Neural crest cell (in vitro differentiated cells): ENCODE measurements around the gene BCAR1. TPM values are rescaled to one million over a fixed set of nuclear protein-coding genes. Genes with fewer than 3 reads are reported as not detected.
"Not testable (repeated sequence)": the region's sequence is repeated elsewhere in the genome, so short reads cannot be mapped to it uniquely, and the experiment has no call there.

Experiments
- DNase-seq: peaks from one replicate; pipeline ENCODE4 v3.0.0; 2021; ENCODE audit warnings: low read depth, mixed read lengths, low spot score
- H3K27ac Mint-ChIP-seq: one replicate; pipeline ENCODE4 v1.8.0; 2021; ENCODE audit warnings: mild to moderate bottlenecking, mixed read lengths; ENCODE audit not compliant: unreplicated experiment
- H3K27me3 Mint-ChIP-seq: 2 replicates; pipeline ENCODE4 v1.8.0; 2021; ENCODE audit warnings: low read depth, mild to moderate bottlenecking, mixed read lengths
- H3K36me3 Mint-ChIP-seq: 2 replicates; pipeline ENCODE4 v1.8.0; 2021; ENCODE audit warnings: low read depth, mild to moderate bottlenecking, mixed read lengths
- H3K4me1 Mint-ChIP-seq: 2 replicates; pipeline ENCODE4 v1.8.0; 2021; ENCODE audit warnings: mixed read lengths
- H3K4me3 Mint-ChIP-seq: one replicate; pipeline ENCODE4 v1.8.0; 2021; ENCODE audit warnings: mild to moderate bottlenecking, mixed read lengths
- H3K9me3 Mint-ChIP-seq: 2 replicates; pipeline ENCODE4 v1.8.0; 2021; ENCODE audit warnings: mixed read lengths
- total RNA-seq: library from RNA; stranded (reverse); gene quantifications from 2 replicates; pipeline ENCODE4 v1.2.1, GENCODE V29; 2021
- TF ChIP-seq, protein P1 (sequence below): fragments of 200-600 bp; sonication (generic); conservative IDR thresholded peaks from 2 replicates; pipeline ENCODE4 v1.5.0; 2021; ENCODE audit warnings: antibody characterized with exemption, mild to moderate bottlenecking

Gene BCAR1
- total RNA-seq, 1 donor from 2014 or later: 63.8 TPM

DNA sequence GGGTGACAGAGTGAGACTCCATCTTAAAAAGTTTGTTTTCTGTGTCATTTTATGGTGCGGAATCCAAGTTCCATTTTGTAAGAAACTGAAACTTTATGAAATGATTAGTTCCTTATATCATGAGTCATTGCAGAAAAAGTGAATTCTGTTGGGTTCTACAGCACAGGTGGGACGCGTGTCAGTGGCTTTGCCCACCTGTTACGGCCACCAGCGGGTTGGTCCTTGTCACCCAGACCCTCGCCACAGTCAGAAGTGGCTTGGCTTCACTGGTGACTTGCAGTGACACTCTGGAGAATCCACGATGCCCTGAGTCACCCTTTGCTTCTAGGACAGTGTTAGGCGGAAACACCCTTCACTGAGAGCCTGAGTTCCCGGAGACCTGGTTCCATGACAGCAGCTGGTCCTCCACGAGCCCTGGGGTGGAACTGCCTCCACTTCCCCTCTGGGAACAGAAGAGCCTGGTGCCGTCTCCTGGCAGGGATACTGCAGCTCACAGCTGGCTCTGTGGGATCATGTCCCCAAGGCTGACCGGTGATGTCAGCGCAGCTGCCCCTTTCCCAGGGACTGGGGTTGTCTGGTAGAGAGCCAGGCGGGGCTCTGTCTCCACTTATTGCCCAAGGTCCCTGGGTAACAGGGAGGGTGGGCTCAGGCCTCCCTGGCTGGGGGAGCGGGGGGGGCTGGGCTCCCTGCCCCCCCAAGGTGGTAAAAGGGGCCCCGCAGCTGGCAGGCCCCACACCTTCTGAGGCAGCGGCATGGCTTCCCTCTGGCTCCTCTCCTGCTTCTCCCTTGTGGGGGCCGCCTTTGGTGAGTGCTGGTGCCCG, 33.0 kb downstream of the BCAR1 start, which contains the start of gene CTRB1:
TSS of gene CTRB1 (plus strand) at position 733 of the 821 bp plus-strand sequence. CDS start at position 753, 20 bp downstream.
- TF ChIP-seq, protein P1, sequence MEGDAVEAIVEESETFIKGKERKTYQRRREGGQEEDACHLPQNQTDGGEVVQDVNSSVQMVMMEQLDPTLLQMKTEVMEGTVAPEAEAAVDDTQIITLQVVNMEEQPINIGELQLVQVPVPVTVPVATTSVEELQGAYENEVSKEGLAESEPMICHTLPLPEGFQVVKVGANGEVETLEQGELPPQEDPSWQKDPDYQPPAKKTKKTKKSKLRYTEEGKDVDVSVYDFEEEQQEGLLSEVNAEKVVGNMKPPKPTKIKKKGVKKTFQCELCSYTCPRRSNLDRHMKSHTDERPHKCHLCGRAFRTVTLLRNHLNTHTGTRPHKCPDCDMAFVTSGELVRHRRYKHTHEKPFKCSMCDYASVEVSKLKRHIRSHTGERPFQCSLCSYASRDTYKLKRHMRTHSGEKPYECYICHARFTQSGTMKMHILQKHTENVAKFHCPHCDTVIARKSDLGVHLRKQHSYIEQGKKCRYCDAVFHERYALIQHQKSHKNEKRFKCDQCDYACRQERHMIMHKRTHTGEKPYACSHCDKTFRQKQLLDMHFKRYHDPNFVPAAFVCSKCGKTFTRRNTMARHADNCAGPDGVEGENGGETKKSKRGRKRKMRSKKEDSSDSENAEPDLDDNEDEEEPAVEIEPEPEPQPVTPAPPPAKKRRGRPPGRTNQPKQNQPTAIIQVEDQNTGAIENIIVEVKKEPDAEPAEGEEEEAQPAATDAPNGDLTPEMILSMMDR: no peak
- no peak within 1 kb of the TSS for H3K27ac Mint-ChIP-seq

DNA sequence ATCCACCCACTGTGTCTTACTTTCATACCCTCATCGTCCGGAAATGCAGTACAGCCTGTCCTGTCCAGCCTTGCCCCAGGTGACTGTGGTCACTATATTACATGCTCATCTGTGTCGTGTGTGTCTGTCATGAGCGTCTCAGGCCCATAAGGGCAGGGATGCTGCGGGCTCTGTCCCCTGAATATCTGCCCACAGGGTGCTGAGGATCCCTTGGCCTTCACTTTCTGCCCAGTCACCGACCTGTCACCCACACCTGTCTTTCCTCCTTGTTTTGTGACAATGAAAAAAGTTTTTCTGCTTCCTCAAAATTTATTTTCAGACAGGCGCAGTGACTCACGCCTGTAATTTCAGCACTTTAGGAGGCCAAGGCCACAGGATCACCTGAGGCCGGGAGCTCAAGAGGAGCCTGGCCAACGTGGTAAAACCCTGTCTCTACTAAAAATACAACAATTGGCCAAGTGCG, 34.0 kb downstream of the BCAR1 start:
- no peak for DNase-seq
- Mint-ChIP-seq H3K27ac (no peak overlapping the region), H3K4me3 (no peak overlapping the region), H3K4me1 (no peaks in the 10 kb centered on the region), H3K36me3 (no peaks in the 10 kb centered on the region), H3K9me3 (no peaks in the 10 kb centered on the region), H3K27me3 (no peaks in the 10 kb centered on the region)
- TF ChIP-seq, protein P1: no peak

More for the DNA sequence above, 33.0 kb downstream of the BCAR1 start, which contains the start of gene CTRB1:
- H3K36me3 Mint-ChIP-seq: no peaks in the 10 kb centered on the region
- no peaks in the 10 kb centered on the region for H3K4me1 Mint-ChIP-seq
- no peaks in the 10 kb centered on the region for H3K9me3 Mint-ChIP-seq
- no peak within 1 kb of the TSS for H3K4me3 Mint-ChIP-seq
- H3K27me3 Mint-ChIP-seq: no peaks in the 10 kb centered on the region
- no peak for DNase-seq

DNA sequence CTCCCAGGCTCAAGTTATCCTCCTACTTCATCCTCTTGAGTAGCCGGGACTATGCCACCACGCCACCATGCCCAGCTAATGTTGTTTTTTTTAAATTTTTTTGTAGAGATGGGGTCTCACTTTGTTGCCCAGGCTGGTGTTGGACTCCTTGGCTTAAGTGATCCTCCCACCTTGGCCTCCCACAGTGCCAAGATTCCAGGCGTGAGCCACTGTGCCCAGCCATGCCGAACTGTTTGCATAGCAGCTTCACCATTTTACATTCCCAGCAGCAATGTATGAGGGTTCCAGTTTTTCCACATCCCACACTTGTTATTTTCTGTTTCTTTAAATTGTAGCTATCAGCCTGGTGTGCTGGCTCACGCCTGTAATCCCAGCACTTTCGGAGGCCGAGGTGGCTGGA, 34.8 kb downstream of the BCAR1 start:
- no peaks in the 10 kb centered on the region for H3K27me3 Mint-ChIP-seq
- no peak overlapping the region for H3K27ac Mint-ChIP-seq
- H3K9me3 Mint-ChIP-seq: no peaks in the 10 kb centered on the region
- no peaks in the 10 kb centered on the region for H3K36me3 Mint-ChIP-seq
- TF ChIP-seq, protein P1: no peak
- no peak for DNase-seq
- no peak overlapping the region for H3K4me3 Mint-ChIP-seq
- H3K4me1 Mint-ChIP-seq: no peaks in the 10 kb centered on the region

DNA sequence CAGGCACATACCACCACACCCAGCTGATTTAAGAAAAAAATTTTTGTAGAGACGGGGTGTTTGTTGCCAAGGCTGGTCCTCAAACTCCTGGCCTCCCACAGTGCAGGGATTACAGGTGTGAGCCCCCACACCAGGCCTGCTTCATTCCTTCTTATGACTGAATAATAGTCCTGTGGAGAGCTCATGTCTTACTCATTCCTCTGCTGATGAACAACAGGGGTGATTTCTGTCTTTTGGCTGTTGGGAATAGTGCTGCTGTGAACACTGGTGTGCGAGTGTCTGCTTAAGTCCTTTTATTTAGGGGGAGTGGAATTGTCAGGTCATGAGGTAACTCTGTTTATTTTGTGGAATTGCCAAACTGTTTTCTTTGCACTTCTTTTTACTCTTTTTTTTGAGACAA, 35.3 kb downstream of the BCAR1 start:
- no peak for DNase-seq
- Mint-ChIP-seq H3K27ac (no peak overlapping the region), H3K36me3 (no peaks in the 10 kb centered on the region), H3K27me3 (no peaks in the 10 kb centered on the region), H3K9me3 (no peaks in the 10 kb centered on the region), H3K4me1 (no peaks in the 10 kb centered on the region), H3K4me3 (no peak overlapping the region)
- TF ChIP-seq, protein P1: no peak

DNA sequence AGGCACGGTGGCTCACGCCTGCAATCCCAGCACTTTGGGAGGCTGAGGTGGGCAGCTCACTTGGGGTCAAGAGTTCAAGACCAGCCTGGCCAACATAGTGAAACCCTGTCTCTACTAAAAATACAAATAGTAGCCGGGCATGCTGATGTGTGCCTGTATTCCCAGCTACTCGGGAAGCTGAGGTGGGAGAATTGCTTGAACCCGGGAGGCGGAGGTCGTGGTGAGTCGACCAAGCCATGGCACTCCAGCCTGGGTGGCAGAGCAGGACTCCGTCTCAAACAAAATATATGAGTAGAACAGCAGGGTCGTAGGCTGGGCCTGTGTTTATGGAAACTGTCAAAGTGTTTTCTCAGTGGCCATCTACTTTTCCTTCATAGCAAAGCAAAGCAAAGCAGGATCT, 40.1 kb downstream of the BCAR1 start:
- H3K9me3 Mint-ChIP-seq, DNase-seq, H3K27ac Mint-ChIP-seq, H3K36me3 Mint-ChIP-seq, H3K4me3 Mint-ChIP-seq, H3K27me3 Mint-ChIP-seq, H3K4me1 Mint-ChIP-seq: not testable (repeated sequence)

DNA sequence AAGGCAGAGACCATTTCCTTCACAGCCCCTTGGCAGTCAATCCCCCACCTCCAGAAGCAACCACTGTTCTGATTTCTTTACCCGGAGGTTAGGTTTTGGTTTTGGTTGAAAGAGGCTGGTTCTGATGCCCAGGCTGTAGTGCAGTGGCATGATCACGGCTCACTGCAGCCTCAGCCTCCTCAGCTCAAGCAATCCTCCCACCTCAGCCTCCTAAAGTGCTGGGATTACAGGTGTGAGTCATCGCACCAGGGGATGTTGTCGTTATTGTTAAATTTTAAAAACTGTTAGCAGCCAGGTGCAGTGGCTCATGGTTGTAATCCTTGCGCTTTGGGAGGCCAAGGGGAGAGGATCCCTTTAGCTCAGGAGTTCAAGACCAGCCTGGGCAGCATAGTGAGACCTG, 41.5 kb downstream of the BCAR1 start:
- TF ChIP-seq, protein P1: no peak
- Mint-ChIP-seq H3K36me3 (no peaks in the 10 kb centered on the region), H3K4me1 (no peaks in the 10 kb centered on the region)

DNA sequence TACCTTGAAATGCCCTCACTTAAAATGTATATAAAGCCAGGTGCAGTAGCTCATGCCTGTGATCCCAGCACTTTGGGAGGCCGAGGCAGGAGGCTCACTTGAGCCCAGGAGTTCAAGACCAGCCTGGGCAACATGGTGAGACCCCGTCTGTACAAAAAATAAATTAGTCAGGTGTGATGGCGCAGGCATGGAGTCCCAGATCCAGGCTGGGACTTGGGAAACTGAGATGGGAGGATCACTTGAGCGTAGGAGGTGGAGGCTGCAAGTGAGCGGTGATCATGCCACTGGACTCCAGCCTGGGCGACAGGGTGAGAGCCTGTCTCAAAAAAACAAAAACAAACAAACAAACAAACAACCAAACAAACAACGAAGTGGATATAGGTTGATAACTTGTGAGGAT, 41.9 kb downstream of the BCAR1 start:
- DNase-seq, H3K4me3 Mint-ChIP-seq, H3K9me3 Mint-ChIP-seq, H3K4me1 Mint-ChIP-seq, H3K27me3 Mint-ChIP-seq, H3K27ac Mint-ChIP-seq, H3K36me3 Mint-ChIP-seq: not testable (repeated sequence)

More for the DNA sequence above, 41.5 kb downstream of the BCAR1 start:
- Mint-ChIP-seq H3K9me3 (no peaks in the 10 kb centered on the region), H3K27me3 (no peaks in the 10 kb centered on the region), H3K27ac (no peak overlapping the region), H3K4me3 (no peak overlapping the region)
- DNase-seq: no peak
